Loucy (cell line): ENCODE results near the gene ARHGAP27.

Source experiments
- H2AFZ ChIP-seq: fragments of 200-600 bp; sonication (generic); 2 replicates; pipeline ENCODE4 v1.6.0; 2016; ENCODE audit warnings: antibody characterized with exemption, mild to moderate bottlenecking, low read length, moderate library complexity
- H3F3A ChIP-seq: fragments of 200-600 bp; 2 replicates; pipeline ENCODE4 v1.6.0; 2016; ENCODE audit warnings: antibody characterized with exemption, low read depth, mild to moderate bottlenecking
- H3K27me3 ChIP-seq: fragments of 200-600 bp; sonication (generic); 2 replicates; pipeline ENCODE4 v1.6.1; 2014; ENCODE audit warnings: low read length, mild to moderate bottlenecking; ENCODE audit not compliant: insufficient read depth, poor library complexity, severe bottlenecking
- H3K36me3 ChIP-seq: fragments of 200-600 bp; sonication (generic); 2 replicates; pipeline ENCODE4 v1.6.1; 2016; ENCODE audit warnings: low read length; ENCODE audit not compliant: insufficient read depth
- H3K4me1 ChIP-seq: fragments of 200-600 bp; sonication (generic); 2 replicates; pipeline ENCODE4 v1.5.1; 2014; ENCODE audit warnings: low read length, mild to moderate bottlenecking; ENCODE audit not compliant: insufficient read depth, poor library complexity, severe bottlenecking
- H3K4me2 ChIP-seq: fragments of 200-600 bp; sonication (generic); 2 replicates; pipeline ENCODE4 v1.6.0; 2014; ENCODE audit warnings: antibody characterized with exemption, low read length, low read depth, mild to moderate bottlenecking; ENCODE audit not compliant: poor library complexity, severe bottlenecking
- H3K4me3 ChIP-seq: fragments of 200-600 bp; sonication (generic); 2 replicates; pipeline ENCODE4 v1.5.1; 2014; ENCODE audit warnings: low read length, mild to moderate bottlenecking, mixed read lengths; ENCODE audit not compliant: poor library complexity, severe bottlenecking
- H3K79me2 ChIP-seq: fragments of 200-600 bp; sonication (generic); 2 replicates; pipeline ENCODE4 v1.6.1; 2014; ENCODE audit warnings: low read length; ENCODE audit not compliant: insufficient read depth
- H3K9ac ChIP-seq: fragments of 200-600 bp; sonication (generic); 2 replicates; pipeline ENCODE4 v1.6.0; 2014; ENCODE audit warnings: mild to moderate bottlenecking, low read depth, low read length, moderate library complexity; ENCODE audit not compliant: poor library complexity, severe bottlenecking
- H3K9me2 ChIP-seq: fragments of 200-600 bp; sonication (generic); replicated peaks from 2 replicates; pipeline ENCODE4 v1.6.1; 2016; ENCODE audit warnings: low read depth, low read length, mixed read lengths
- H3K9me3 ChIP-seq: fragments of 200-600 bp; sonication (generic); 2 replicates; pipeline ENCODE4 v1.6.1; 2014; ENCODE audit warnings: mild to moderate bottlenecking, antibody characterized with exemption, low read length, low read depth; ENCODE audit not compliant: insufficient read depth
- H4K20me1 ChIP-seq: fragments of 200-600 bp; sonication (generic); 2 replicates; pipeline ENCODE4 v1.6.0; 2014; ENCODE audit warnings: antibody characterized with exemption, low read length, mild to moderate bottlenecking; ENCODE audit not compliant: insufficient read depth, poor library complexity, severe bottlenecking
- EZH2phosphoT487 ChIP-seq: fragments of 200-600 bp; IDR thresholded peaks from 2 replicates; pipeline ENCODE4 v1.6.1; 2018; ENCODE audit warnings: antibody characterized with exemption, mild to moderate bottlenecking, moderate library complexity, borderline replicate concordance
- TF ChIP-seq, protein P1 (sequence below): fragments of 200-600 bp; sonication (generic); conservative IDR thresholded peaks from 2 replicates; pipeline ENCODE4 v1.5.1; 2014; ENCODE audit warnings: mild to moderate bottlenecking, antibody characterized with exemption, low read length

Gene ARHGAP27

DNA sequence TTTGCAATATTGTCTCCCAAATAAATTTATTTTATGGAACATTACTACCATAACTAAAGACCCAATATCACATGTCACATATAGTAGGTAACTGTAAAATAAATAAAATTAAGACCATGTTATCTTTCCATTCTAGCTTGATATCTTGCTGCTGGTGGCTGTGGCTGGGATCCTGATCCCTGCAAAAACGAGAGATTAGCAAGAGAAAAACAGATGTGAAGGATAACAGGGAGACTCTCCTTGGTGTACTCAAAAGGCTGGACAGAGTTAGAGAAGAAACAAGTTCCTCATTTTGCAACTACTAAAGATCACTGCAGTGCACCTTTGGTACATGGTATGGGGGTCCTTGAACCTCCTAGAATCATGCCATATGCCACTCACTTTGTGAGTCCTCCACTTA, 49.7 kb downstream of the ARHGAP27 start:
- Histone ChIP-seq H3K9me2 (no peaks in the 10 kb centered on the region), H3K36me3 (no peaks in the 10 kb centered on the region), H3K4me3 (no peak overlapping the region), H4K20me1 (no peaks in the 10 kb centered on the region), H3K4me2 (no peak overlapping the region), H2AFZ (no peak overlapping the region), H3K27me3 (no peaks in the 10 kb centered on the region), H3K4me1 (peaks cover 13% of the 10 kb centered on the region), H3K9ac (no peak overlapping the region), H3K9me3 (no peaks in the 10 kb centered on the region), H3F3A (no peaks in the 10 kb centered on the region), H3K79me2 (no peaks in the 10 kb centered on the region)
- no peak for TF ChIP-seq EZH2phosphoT487

DNA sequence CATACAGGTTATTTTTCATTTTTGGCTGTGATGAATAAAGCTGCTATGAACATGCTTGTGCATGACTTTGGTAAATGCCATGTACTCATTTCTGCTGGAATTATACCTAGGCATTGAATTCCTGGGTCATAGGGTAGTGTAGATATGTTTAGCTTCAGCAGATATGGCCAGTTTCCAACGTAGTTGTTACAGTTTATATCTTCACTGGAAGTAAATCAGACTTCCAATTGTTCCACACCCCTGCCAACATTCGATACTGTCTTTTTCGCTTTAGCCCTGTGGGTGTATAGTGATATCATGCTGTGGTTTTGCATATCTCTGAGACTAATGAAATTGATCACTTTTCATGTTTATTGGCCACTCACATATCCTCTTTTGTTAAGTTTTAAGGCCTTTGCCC, 50.4 kb downstream of the ARHGAP27 start:
- no peak overlapping the region for H3K4me3 ChIP-seq
- H3K27me3 ChIP-seq: no peaks in the 10 kb centered on the region
- H3F3A ChIP-seq: no peaks in the 10 kb centered on the region
- no peak overlapping the region for H3K4me2 ChIP-seq
- H3K9me2 ChIP-seq: no peaks in the 10 kb centered on the region
- no peak overlapping the region for H3K9ac ChIP-seq
- H3K9me3 ChIP-seq: no peaks in the 10 kb centered on the region
- H3K4me1 ChIP-seq: peaks cover 13% of the 10 kb centered on the region
- TF ChIP-seq, protein P1, sequence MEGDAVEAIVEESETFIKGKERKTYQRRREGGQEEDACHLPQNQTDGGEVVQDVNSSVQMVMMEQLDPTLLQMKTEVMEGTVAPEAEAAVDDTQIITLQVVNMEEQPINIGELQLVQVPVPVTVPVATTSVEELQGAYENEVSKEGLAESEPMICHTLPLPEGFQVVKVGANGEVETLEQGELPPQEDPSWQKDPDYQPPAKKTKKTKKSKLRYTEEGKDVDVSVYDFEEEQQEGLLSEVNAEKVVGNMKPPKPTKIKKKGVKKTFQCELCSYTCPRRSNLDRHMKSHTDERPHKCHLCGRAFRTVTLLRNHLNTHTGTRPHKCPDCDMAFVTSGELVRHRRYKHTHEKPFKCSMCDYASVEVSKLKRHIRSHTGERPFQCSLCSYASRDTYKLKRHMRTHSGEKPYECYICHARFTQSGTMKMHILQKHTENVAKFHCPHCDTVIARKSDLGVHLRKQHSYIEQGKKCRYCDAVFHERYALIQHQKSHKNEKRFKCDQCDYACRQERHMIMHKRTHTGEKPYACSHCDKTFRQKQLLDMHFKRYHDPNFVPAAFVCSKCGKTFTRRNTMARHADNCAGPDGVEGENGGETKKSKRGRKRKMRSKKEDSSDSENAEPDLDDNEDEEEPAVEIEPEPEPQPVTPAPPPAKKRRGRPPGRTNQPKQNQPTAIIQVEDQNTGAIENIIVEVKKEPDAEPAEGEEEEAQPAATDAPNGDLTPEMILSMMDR: no peak
- no peak for TF ChIP-seq EZH2phosphoT487
- no peaks in the 10 kb centered on the region for H3K79me2 ChIP-seq
- no peak overlapping the region for H2AFZ ChIP-seq
- H3K36me3 ChIP-seq: no peaks in the 10 kb centered on the region
- no peaks in the 10 kb centered on the region for H4K20me1 ChIP-seq

DNA sequence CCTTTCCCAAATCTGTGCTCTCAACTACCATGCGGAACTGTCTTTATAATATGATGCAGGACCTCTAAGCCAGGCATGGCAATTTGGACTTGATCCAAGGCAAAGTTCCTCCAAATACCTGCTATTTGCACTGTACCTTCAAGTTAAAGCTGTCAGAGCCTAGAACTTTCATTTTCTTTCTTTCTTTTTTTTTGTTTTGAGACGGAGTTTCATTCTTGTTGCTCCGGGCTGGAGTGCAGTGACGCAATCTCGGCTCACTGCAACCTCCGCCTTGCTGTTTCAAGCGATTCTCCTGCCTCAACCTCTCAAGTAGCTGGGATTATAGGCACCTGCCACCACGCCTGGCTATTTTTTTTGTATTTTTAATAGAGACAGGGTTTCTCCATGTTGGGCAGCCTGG, 51.7 kb downstream of the ARHGAP27 start:
- Histone ChIP-seq H3K36me3 (no peaks in the 10 kb centered on the region), H3F3A (no peaks in the 10 kb centered on the region), H3K79me2 (no peaks in the 10 kb centered on the region), H2AFZ (no peak overlapping the region), H3K9ac (no peak overlapping the region), H3K9me3 (no peaks in the 10 kb centered on the region), H4K20me1 (no peaks in the 10 kb centered on the region), H3K27me3 (no peaks in the 10 kb centered on the region), H3K4me2 (no peak overlapping the region), H3K4me1 (peaks cover 13% of the 10 kb centered on the region), H3K4me3 (no peak overlapping the region), H3K9me2 (no peaks in the 10 kb centered on the region)
- TF ChIP-seq EZH2phosphoT487: no peak
- TF ChIP-seq, protein P1: no peak

DNA sequence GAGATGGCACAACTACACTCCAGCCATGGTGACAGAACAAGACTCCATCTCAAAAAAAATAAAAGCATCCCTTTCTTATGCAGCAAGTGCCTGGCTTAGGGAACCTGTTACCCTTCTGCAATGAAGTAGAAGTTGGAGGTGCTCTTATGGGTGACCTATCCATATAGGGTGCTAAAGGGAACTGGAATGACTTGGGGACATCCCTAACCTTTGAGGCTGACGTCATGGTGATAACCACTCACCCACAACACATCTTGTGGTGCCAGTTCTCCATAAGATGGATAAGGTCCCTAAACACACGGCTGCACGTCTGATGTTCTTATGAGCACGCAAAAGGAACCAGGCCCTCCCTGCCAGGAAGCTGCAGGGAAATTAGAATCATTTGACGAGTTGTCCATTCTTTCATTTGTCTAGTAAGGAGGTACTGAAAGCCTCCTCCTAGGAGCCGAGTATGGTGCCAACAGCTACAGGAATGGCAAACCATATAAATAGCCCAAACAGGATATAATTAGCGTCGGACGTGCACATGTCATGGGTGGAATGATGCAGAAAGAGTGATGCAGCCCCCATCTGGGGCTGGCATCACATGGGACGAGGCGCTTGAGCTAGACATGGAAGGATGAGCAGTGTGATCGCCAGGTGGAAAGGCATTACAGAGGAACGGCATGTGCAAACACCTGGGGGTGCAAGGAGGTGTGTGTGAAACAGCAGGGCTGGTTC, 52.5 kb downstream of the ARHGAP27 start:
- TF ChIP-seq EZH2phosphoT487: no peak
- TF ChIP-seq, protein P1: no peak
- Histone ChIP-seq H3K36me3 (no peaks in the 10 kb centered on the region), H3K4me2 (no peak overlapping the region), H2AFZ (no peak overlapping the region), H3K4me1 (peaks cover 13% of the 10 kb centered on the region), H3K9me2 (no peaks in the 10 kb centered on the region), H3K27me3 (no peaks in the 10 kb centered on the region), H3K79me2 (no peaks in the 10 kb centered on the region), H3K4me3 (no peak overlapping the region), H3K9ac (no peak overlapping the region), H3K9me3 (no peaks in the 10 kb centered on the region), H4K20me1 (no peaks in the 10 kb centered on the region), H3F3A (no peaks in the 10 kb centered on the region)
